NCI-H524 treated with DMSO at 0.1 percent for 48 hours (cell line): Measurements from ENCODE around the gene ZKSCAN1.

Experiments
- DNase-seq: peaks from one replicate; lab custom pipeline; 2025; lab: John Stamatoyannopoulos, UW

The ZKSCAN1 gene

DNA sequence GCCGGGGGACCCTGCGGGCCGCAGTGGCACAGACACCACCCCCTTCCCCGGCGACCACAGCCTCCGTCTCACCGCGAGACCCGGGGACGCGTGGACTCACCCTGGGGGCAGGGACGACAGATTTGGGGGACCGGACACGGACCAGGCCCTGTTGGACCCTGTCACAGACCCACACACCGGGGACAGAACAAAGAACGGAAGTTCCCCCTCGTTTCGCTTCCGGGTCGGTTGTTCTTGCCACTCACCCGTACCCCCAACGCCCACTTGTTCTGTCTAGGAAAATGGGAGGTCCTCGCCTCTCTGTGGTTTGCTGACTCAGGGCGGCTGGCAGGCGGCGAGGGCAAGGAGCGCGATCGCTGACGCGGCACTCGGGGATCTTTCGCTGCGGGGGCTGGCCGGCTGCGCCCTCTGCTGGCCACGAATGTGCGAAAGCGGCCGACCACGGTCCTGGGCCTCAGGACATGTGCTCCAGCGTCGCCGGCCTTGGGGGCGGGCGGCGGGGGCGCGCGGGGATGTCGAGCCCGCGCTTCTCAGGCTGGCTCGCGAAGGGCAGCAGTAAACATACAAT is 66.2 kb downstream of the ZKSCAN1 start, which contains the start of gene ZNF3:
TSS of gene ZNF3 (minus strand) at position 189 of the 568 bp plus-strand sequence. CDS start 4,366 bp downstream, outside the sequence.
- DNase-seq, result peak; percentile 86

- no peak for DNase-seq
Observed at GRCh38 chr7:100082978-100083377, 67.6 kb downstream of the ZKSCAN1 start.

- no peak for DNase-seq
Observed at GRCh38 chr7:100085515-100085914, 70.1 kb downstream of the ZKSCAN1 start.

GRCh38 chr7:100087055-100087750 is 71.8 kb downstream of the ZKSCAN1 start:
- DNase-seq, result no peak

DNA sequence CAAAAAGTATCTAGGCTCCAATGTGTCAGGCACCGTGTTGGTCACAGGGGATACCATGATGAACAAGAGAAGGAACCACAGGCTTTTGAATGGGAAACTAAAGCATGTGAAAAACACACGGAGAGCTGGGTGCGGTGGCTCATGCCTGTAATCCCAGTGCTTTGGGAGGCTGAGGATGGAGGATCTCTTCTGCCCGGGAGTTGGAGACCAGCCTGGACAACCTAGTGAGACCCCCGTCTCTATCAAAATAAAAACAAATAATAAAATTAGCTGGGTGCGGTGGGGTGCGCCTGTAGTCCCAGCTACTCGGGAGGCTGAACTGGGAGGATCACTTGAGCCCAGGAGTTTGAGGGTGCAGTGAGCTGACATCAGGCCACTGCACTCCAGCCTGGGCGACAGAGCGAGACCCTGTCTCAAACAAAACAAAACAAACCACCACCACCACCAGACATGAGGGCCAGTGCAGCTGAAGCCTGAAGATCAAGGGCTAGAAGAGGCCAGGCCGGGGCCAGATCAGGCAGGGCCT is 72.8 kb downstream of the ZKSCAN1 start:
- no peak for DNase-seq

GRCh38 chr7:100088621-100089457 is 73.4 kb downstream of the ZKSCAN1 start, which contains the start of gene COPS6:
Gene COPS6 (plus strand): TSS chr7:100088969. CDS start chr7:100088991, 22 bp downstream.
- DNase-seq, result no peak

GRCh38 chr7:100089458-100090196 is 74.2 kb downstream of the ZKSCAN1 start:
- DNase-seq, result no peak

- peak; percentile 65 for DNase-seq
Observed at GRCh38 chr7:100090527-100091410, 75.4 kb downstream of the ZKSCAN1 start.
